Effector CD4-positive, alpha-beta T cell (primary cell): ENCODE measurements around the gene PBX1.

Experiments used
- DNase-seq: peaks from one replicate; pipeline ENCODE4 v3.0.0-alpha.2; 2020

PBX1 gene

DNA sequence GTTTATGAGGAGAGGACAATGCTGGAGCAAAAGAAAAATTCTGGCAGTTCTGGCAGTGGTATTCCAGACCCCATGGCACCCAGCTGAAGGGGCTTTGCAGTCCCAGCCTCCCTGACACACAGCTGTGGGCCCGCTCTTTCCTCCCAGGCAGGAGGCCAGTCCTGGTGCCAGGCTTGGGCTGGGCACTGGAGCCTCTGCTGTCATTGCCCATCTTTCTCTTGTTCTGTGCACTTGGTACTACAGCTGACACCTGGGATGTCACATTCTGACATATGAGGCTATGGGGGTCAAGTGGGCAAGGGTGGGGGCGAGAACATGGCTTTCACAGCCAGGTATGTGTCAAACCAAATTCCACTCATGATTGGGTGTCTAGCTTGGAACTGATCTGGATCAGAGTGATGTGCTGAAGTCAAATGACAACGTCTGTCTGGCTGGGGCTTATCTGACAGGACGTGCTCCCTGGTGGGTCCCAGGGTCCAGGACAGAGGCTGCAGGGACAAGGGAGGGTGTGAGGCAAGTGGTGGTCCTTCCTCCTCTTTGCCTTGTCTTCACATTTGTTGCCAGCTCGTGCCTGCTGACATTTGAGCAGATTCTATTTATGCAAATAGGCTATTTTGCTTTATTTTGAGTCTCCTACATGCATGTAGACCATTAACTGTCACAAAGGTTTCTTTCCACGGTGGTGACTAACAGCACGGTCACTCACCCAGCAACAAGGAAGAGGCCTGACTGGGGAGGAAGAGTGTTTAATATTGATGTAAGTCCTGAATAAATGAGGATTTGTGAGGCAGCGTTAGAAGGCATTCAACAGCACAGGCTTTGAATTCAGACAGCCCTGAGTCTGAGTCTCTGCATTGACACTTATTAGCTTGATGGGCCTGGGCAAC is 336.3 kb downstream of the PBX1 start:
- no peak for DNase-seq

DNA sequence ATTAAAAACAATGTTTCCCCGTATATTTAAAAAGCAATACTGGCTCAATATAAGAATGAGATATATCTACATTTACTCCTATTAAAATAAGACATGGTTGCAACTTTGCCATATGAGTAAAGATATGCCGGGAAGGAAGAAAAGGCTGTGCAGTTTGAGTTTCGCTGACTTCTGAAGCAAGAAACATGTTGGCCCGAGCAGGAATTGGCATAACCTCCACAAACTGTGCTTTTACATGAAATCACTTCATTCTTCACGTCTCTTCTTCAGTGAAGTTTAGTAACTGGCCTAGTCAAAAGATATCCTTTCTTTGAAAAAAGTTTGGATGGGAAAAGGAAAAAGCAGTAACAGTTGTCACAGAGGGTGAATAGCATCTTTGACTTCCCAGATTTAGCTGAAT is 342.0 kb downstream of the PBX1 start:
- DNase-seq: no peak
